ENCODE data around the gene MC3R. TPM values are rescaled to one million over a fixed set of nuclear protein-coding genes. Genes with fewer than 3 reads are reported as not detected.

The MC3R gene
- total and polyA plus RNA-seq, 10 donors = not detected

- WGBS, 5 donors = 10 to 12% (median 11%) methylated on average over 3 of the region's 3 CpGs
- H3K4me3 ChIP-seq = no peak overlapping the region
- DNase-seq = no peak
- H3K4me1 ChIP-seq = no peaks in the 10 kb centered on the region
- peaks cover 0 to 51% (median 11%) of the 10 kb centered on the region in 7 donors for H3K27me3 ChIP-seq (replicated peaks in 1 of 7)
- no peak for TF ChIP-seq POLR2A (IDR thresholded peaks at IDR 0.05)
- no peaks in the 10 kb centered on the region for H3K36me3 ChIP-seq
- peaks cover 0 to 5% (median 0%) of the 10 kb centered on the region in 8 donors for H3K9me3 ChIP-seq
- intact Hi-C loops (cut with DNase I; ENCODE audit: low total_unique reads) = no loop called here
- H3K27ac ChIP-seq = no peak overlapping the region
Measured at GRCh38 chr20:56245761-56246160, 2.8 kb upstream of the MC3R start.

- TF ChIP-seq POLR2AphosphoS5 (IDR thresholded peaks at IDR 0.05) = no peak
- TF ChIP-seq CTCF (IDR thresholded peaks at IDR 0.05 in 8 of 11, conservative IDR thresholded peaks at IDR 0.05 in 3 of 11) = peak in 4 of 11 experiments; percentile 8 to 39 (median 16)
- Histone ChIP-seq H3K4me3 (no peak overlapping the region), H3K36me3 (no peaks in the 10 kb centered on the region), H3K27me3 (replicated peaks in 1 of 7) (peaks cover 0 to 82% (median 11%) of the 10 kb centered on the region in 7 donors), H3K4me1 (no peaks in the 10 kb centered on the region), H3K27ac (no peak overlapping the region), H3K9me3 (no peaks in the 10 kb centered on the region)
- intact Hi-C loops (cut with DNase I; ENCODE audit: low total_unique reads) = no loop called here
- 68 to 77% (median 71%) methylated on average over 32 of the region's 32 CpGs for WGBS, 5 donors
- no peak for DNase-seq
Measured at GRCh38 chr20:56249244-56249955, 868 bp downstream of the MC3R start.

GRCh38 chr20:56249956-56250355 lies 1.4 kb downstream of the MC3R start:
- no peak for DNase-seq
- peaks cover 0 to 82% (median 11%) of the 10 kb centered on the region in 7 donors for H3K27me3 ChIP-seq (replicated peaks in 1 of 7)
- intact Hi-C loops (cut with DNase I; ENCODE audit: low total_unique reads) = no loop called here
- no peak for TF ChIP-seq POLR2AphosphoS5 (IDR thresholded peaks at IDR 0.05)
- TF ChIP-seq CTCF (IDR thresholded peaks at IDR 0.05 in 8 of 11, conservative IDR thresholded peaks at IDR 0.05 in 3 of 11) = no peak
- H3K27ac ChIP-seq = no peak overlapping the region
- WGBS, 5 donors = 66 to 80% (median 70%) methylated on average over 7 of the region's 7 CpGs
- H3K36me3 ChIP-seq = no peaks in the 10 kb centered on the region
- H3K4me3 ChIP-seq = no peak overlapping the region
- no peaks in the 10 kb centered on the region for H3K9me3 ChIP-seq
- no peaks in the 10 kb centered on the region for H3K4me1 ChIP-seq

GRCh38 chr20:56257604-56258003 lies 9.1 kb downstream of the MC3R start:
- intact Hi-C loops (cut with DNase I; ENCODE audit: low total_unique reads) = no loop called here
- DNase-seq = no peak
- H3K9me3 ChIP-seq = no peaks in the 10 kb centered on the region
- no peak overlapping the region for H3K4me3 ChIP-seq
- H3K36me3 ChIP-seq = no peaks in the 10 kb centered on the region
- no peak overlapping the region for H3K27ac ChIP-seq
- WGBS, 5 donors = 80 to 84% (median 83%) methylated on average over 7 of the region's 7 CpGs
- H3K4me1 ChIP-seq = no peaks in the 10 kb centered on the region
- TF ChIP-seq POLR2A (IDR thresholded peaks at IDR 0.05) (no peak), POLR2AphosphoS5 (IDR thresholded peaks at IDR 0.05) (no peak), CTCF (IDR thresholded peaks at IDR 0.05 in 8 of 11, conservative IDR thresholded peaks at IDR 0.05 in 3 of 11) (no peak)
- peaks cover 0 to 43% (median 0%) of the 10 kb centered on the region in 7 donors for H3K27me3 ChIP-seq (replicated peaks in 1 of 7)

All from spleen (tissue), 11 donors.